GM18519 (cell line): ENCODE data around the gene PTPRM.
"Not testable (repeated sequence)": the region's sequence is repeated elsewhere in the genome, so short reads cannot be mapped to it uniquely, and the experiment has no call there.

Source experiments
- ATAC-seq: cut with Tn5 transposase; IDR thresholded peaks from one replicate; pipeline ENCODE4 v1.9.1; 2021; ENCODE audit warnings: mild to moderate bottlenecking, moderate library complexity; ENCODE audit not compliant: unreplicated experiment, low FRiP score

PTPRM gene

DNA sequence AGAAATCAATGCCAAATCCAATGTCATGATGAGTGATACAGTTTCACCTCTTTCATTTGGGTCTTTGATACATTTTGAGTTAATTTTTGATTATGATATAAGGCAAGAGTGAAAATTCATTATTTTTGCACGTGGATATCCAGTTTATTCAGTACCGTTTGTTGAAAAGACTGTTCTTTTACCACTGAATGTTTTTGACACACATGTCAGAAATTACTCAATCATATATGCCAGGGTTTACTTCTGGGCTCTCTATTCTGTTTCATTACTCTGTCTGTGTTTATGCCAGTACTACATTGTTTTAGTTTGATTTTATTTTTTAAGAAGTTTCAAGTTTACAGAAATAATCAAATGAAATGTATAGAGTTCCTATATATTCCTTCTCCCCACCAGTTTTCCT is 154.4 kb downstream of the PTPRM start:
- no peak for ATAC-seq

DNA sequence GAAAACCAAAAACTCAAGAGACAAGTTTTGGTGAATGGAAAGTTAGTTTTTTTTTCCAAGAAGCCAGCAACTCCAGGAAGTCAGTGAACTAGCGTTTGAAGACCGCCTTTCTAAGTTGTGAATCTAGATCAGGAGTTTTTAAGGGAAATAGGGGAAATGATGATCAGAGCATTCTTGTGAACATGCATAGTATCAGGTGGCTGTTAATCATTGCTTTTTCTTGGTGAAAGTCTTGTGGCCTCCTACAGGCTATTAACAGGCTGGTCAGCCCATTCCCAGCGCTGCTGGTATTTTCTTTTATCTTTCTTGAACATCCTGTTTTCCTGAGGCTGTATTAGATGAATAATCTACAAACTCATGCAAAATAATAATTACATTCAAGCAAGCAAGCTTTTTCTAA is 155.8 kb downstream of the PTPRM start:
- no peak for ATAC-seq

DNA sequence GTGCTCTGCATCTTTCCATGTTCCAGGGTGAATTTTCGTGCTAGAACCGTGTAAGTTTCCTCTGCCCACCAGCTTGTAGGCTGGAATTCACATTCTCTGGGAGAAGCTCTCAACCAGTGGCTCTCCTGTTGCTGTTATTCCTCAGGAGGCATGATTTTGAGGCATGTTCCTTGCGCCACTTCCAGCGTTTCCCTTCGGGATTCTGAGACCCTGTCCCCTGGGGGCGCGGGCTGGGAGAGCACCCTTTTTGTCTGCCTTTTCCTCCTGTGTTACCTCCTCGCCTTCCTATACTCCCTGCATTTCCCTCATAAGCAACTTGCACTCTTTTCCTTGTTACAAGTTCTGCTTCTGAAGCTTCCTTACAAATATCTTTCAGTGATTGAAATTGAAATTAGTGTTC is 156.4 kb downstream of the PTPRM start:
- ATAC-seq = no peak

GRCh38 chr18:7725473-7725872 is 158.4 kb downstream of the PTPRM start:
- ATAC-seq = no peak

- ATAC-seq = no peak
These were observed 158.8 kb downstream of the PTPRM start for GRCh38 chr18:7725897-7726296.

GRCh38 chr18:7726522-7726921 is 159.4 kb downstream of the PTPRM start:
- no peak for ATAC-seq

GRCh38 chr18:7727361-7728076 is 160.4 kb downstream of the PTPRM start:
- no peak for ATAC-seq

- no peak for ATAC-seq
These were observed 161.2 kb downstream of the PTPRM start for GRCh38 chr18:7728297-7728696.

DNA sequence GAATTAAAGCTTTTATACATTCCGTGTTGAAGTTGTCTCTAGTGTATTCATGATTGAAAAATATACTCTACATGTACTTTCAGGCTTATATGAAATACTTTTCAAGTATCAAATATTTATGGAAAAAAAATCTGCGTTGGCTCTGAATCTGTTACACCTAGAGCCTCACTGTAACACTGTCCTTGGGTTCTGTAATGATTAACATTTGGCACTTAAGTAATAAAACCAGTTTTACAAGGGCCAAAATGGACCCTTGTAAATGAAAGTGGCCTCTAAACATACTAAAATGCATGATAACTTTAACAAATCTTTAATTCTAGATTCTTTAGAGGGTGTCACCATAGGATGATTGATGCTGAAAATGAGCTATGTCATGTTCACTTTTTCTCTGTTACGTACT is 162.8 kb downstream of the PTPRM start:
- ATAC-seq = no peak

- ATAC-seq = no peak
These were observed 163.6 kb downstream of the PTPRM start for GRCh38 chr18:7730682-7731081.

GRCh38 chr18:7733642-7734041 is 166.5 kb downstream of the PTPRM start:
- no peak for ATAC-seq

GRCh38 chr18:7735196-7735595 is 168.1 kb downstream of the PTPRM start:
- no peak for ATAC-seq

- no peak for ATAC-seq
These were observed 168.6 kb downstream of the PTPRM start for GRCh38 chr18:7735626-7736175.

DNA sequence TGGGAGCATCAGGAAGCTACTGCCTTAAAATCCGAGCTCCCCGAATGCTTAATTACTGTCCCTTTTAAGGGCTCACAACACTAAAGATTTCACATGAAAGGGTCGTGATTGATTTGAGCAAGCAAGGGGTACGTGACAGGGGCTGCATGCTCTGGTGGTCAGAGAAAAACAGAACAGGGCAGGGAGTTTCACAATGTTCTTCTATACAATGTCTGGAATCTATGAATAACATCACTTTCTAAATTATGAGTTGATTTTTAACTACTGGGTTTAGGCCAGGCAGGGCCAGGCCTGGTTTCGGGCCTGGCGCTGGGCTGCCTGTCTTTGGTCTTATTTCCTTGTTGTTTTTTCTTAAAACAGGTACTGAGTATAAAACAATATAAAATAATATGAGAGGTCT is 169.4 kb downstream of the PTPRM start:
- not testable (repeated sequence) for ATAC-seq

- no peak for ATAC-seq
These were observed 170.4 kb downstream of the PTPRM start for GRCh38 chr18:7737550-7737949.

GRCh38 chr18:7740821-7741220 is 173.7 kb downstream of the PTPRM start:
- no peak for ATAC-seq

- ATAC-seq = no peak
These were observed 174.5 kb downstream of the PTPRM start for GRCh38 chr18:7741640-7742039.

GRCh38 chr18:7742224-7742623 is 175.1 kb downstream of the PTPRM start:
- ATAC-seq = no peak

DNA sequence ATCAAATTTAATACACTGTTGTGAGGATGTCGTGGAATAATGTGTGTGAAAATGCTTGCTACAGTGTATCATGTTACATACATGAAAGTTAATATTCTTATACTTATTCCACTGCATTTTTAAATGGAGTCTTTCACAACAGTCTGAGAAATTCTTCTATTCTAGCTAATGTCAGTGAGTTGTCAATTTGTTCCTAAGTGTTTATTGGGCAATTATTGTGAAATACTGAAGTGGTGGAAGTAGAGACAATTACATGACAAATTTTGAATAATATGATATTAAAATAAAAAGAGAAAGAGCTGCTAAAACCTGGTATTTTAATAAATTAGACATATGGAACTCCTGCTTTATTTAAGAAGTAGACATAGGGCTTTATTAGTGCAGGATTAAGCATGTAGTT is 176.1 kb downstream of the PTPRM start:
- ATAC-seq = no peak

DNA sequence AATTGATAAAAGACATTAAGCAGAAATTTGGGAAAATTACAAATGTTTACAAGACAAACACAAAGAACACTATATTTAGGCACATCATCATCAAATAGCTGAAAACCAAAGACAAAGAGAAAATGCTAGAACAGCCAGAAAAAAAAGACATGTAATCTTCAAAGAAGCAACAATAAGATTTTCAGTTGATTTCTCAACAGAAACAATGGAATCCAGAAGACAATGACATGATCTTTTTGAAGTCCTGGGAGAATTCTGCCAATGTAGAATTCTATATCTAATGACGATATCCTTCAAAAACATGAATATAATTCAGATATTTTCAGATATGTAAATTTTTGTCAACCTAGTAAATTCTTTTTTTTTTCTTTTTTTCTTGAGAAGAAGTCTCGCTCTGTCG is 179.0 kb downstream of the PTPRM start:
- no peak for ATAC-seq

- no peak for ATAC-seq
These were observed 181.3 kb downstream of the PTPRM start for GRCh38 chr18:7748251-7749007.

DNA sequence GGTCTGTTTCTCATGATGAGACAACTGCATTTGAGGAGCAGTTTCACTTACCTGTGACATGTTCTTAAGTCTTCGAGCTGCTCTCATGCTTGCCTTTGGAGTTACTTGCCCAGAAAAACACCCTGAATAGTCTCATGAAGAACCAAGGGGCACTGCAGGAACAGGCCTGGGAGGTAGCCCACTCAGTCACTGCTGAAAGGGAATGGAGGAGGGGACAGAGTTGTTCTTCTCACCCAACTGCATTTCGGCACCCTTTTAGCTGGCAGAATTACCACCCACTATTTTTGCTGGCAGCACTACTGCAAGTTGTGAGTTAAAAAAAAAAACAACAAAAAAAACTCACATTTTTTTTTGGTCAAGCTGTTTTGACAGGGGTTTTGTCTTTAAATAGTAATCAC is 181.9 kb downstream of the PTPRM start:
- no peak for ATAC-seq
